Right ventricle myocardium superior (tissue), 1 donor: Measurements from ENCODE around the gene FSD2. TPM values are rescaled to one million over a fixed set of nuclear protein-coding genes. Genes with fewer than 3 reads are reported as not detected.
A peak's percentile ranks its signal among the peaks of the same experiment; 100 is the strongest.

Experiments used
- ATAC-seq: fragments of 200-7000 bp; cut with Tn5 transposase; one replicate; pipeline ENCODE4 v1.9.1; 2020; ENCODE audit warnings: mild to moderate bottlenecking; ENCODE audit not compliant: poor library complexity
- DNase-seq: peaks from one replicate; pipeline ENCODE4 v3.0.0-alpha.2; 2020
- intact Hi-C: fragments of 100-400 bp; cut with DNase I; formaldehyde crosslinking; loops from one replicate; pipeline ENCODE4 v1.11.2; 2022
- long read RNA-seq: library from polyadenylated mRNA; unstranded; transcript quantifications from one replicate; pipeline ENCODE4 v2.0.0, GENCODE V29; 2021
- total RNA-seq: library from RNA; stranded (reverse); fragmentation: NEBNext Ultra II Directional; extraction: Animal tissue kit (Norgen Biotek cat#: 25700); gene quantifications from one replicate; pipeline ENCODE4 v1.2.1, GENCODE V29; 2021
- donor health status: DM: no; HTN: yes; CAD: no; lungs with severe emphysema.

FSD2 gene
- total RNA-seq = 146 TPM
- long read RNA-seq, full-length matches to known transcripts = 23 of 193 reads
- long read RNA-seq, partial matches to known transcripts = 23 of 193 reads
- long read RNA-seq, other reads (novel, unspliced or antisense) = 147 of 193 reads

GRCh38 chr15:82805994-82806406, at the start of gene FSD2:
TSS of gene FSD2 (minus strand) at chr15:82806069. CDS start at chr15:82787390, 18,679 bp downstream.
- intact Hi-C loops = no loop called here
- peak; percentile 55 for DNase-seq
- peak; percentile 64 for ATAC-seq

GRCh38 chr15:82854554-82854953, 48.7 kb upstream of the FSD2 start:
- ATAC-seq (no peak), DNase-seq (no peak)
- intact Hi-C loops = no loop called here

- ATAC-seq (no peak), DNase-seq (no peak)
- intact Hi-C loops = no loop called here
Observed at GRCh38 chr15:82852941-82853561, 47.2 kb upstream of the FSD2 start.

GRCh38 chr15:82851981-82852511, 46.2 kb upstream of the FSD2 start:
- ATAC-seq (no peak), DNase-seq (no peak)
- intact Hi-C loops = no loop called here

GRCh38 chr15:82851306-82851850, 45.5 kb upstream of the FSD2 start:
- ATAC-seq = no peak
- intact Hi-C loops = no loop called here
- DNase-seq = no peak

GRCh38 chr15:82850731-82851130, 44.9 kb upstream of the FSD2 start:
- ATAC-seq (no peak), DNase-seq (no peak)
- intact Hi-C loops = no loop called here

- peak; percentile 86 for DNase-seq
- intact Hi-C loops = loop anchor here (5.0 kb wide), 1 partner anchor 152 kb away; no protein-coding TSS in a partner anchor
- peak; percentile 96 for ATAC-seq
Observed at GRCh38 chr15:82849556-82850512, 44.0 kb upstream of the FSD2 start.

- DNase-seq = no peak
- ATAC-seq = no peak
- intact Hi-C loops = loop anchor here (5.0 kb wide), 1 partner anchor 154 kb away; no protein-coding TSS in a partner anchor
Observed at GRCh38 chr15:82848241-82848993, 42.5 kb upstream of the FSD2 start.

- ATAC-seq = no peak
- intact Hi-C loops = loop anchor here (5.0 kb wide), 1 partner anchor 155 kb away; no protein-coding TSS in a partner anchor
- DNase-seq = no peak
Observed at GRCh38 chr15:82847703-82848102, 41.8 kb upstream of the FSD2 start.

GRCh38 chr15:82846621-82847020, 40.8 kb upstream of the FSD2 start:
- DNase-seq (no peak), ATAC-seq (no peak)
- intact Hi-C loops = loop anchor here (5.0 kb wide), 1 partner anchor 156 kb away; no protein-coding TSS in a partner anchor

- ATAC-seq (no peak), DNase-seq (no peak)
- intact Hi-C loops = loop anchor here (5.0 kb wide), 1 partner anchor 157 kb away; no protein-coding TSS in a partner anchor
Observed at GRCh38 chr15:82845686-82846085, 39.8 kb upstream of the FSD2 start.

- intact Hi-C loops = no loop called here
- no peak for DNase-seq
Observed at GRCh38 chr15:82843566-82843965, 37.7 kb upstream of the FSD2 start.

GRCh38 chr15:82840166-82840565, 34.3 kb upstream of the FSD2 start:
- DNase-seq = no peak
- no peak for ATAC-seq
- intact Hi-C loops = no loop called here

More at GRCh38 chr15:82843566-82843965, 37.7 kb upstream of the FSD2 start:
- ATAC-seq = no peak

GRCh38 chr15:82839136-82839535, 33.3 kb upstream of the FSD2 start:
- ATAC-seq (no peak), DNase-seq (no peak)
- intact Hi-C loops = no loop called here

- no peak for DNase-seq
- ATAC-seq = no peak
- intact Hi-C loops = no loop called here
Observed at GRCh38 chr15:82838096-82838735, 32.3 kb upstream of the FSD2 start.

GRCh38 chr15:82835391-82835917, 29.6 kb upstream of the FSD2 start:
- intact Hi-C loops = no loop called here
- ATAC-seq (no peak), DNase-seq (no peak)

- DNase-seq (no peak), ATAC-seq (peak; percentile 14)
- intact Hi-C loops = no loop called here
Observed at GRCh38 chr15:82833362-82833682, 27.5 kb upstream of the FSD2 start.
